22Rv1 (cell line): Measurements from ENCODE around the gene FIS1.

Experiments used
- ZFX ChIP-seq: fragments of 450-650 bp; IDR thresholded peaks from 2 replicates; pipeline ENCODE4 v1.6.1; 2017; ENCODE audit warnings: antibody characterized with exemption, borderline replicate concordance
- TF ChIP-seq, protein P1 (sequence below): fragments of 450-650 bp; IDR thresholded peaks from 2 replicates; pipeline ENCODE4 v1.5.1; 2017; ENCODE audit warnings: mild to moderate bottlenecking

DNA sequence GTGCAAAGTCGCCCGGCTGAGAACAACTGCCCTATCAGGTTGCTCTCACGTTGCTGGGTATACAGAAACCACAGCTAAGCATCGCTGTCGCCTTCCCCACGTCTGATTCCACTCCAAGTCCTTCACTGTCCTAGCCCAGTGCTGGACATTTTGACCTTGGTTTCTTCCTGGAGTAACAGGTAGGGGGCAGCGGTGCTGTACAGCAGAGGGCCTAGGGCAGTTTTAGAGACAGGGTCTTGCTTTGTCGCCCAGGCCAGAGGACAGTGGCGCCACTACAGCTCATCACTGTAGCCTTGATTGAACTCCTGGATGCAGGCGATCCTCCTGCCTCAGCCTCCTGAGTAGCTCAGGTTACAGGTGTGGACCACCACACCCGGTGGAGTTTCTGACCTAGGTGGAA lies 9.8 kb downstream of the FIS1 start:
- TF ChIP-seq, protein P1, sequence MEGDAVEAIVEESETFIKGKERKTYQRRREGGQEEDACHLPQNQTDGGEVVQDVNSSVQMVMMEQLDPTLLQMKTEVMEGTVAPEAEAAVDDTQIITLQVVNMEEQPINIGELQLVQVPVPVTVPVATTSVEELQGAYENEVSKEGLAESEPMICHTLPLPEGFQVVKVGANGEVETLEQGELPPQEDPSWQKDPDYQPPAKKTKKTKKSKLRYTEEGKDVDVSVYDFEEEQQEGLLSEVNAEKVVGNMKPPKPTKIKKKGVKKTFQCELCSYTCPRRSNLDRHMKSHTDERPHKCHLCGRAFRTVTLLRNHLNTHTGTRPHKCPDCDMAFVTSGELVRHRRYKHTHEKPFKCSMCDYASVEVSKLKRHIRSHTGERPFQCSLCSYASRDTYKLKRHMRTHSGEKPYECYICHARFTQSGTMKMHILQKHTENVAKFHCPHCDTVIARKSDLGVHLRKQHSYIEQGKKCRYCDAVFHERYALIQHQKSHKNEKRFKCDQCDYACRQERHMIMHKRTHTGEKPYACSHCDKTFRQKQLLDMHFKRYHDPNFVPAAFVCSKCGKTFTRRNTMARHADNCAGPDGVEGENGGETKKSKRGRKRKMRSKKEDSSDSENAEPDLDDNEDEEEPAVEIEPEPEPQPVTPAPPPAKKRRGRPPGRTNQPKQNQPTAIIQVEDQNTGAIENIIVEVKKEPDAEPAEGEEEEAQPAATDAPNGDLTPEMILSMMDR, result peak; percentile 54
- no peak for TF ChIP-seq ZFX
